Mesenchymal stem cell (in vitro differentiated cells and primary cell): ENCODE measurements around the gene TUBA4A.
A peak's percentile ranks its signal among the peaks of the same experiment; 100 is the strongest.
"Not testable (repeated sequence)": the region's sequence is repeated elsewhere in the genome, so short reads cannot be mapped to it uniquely, and the experiment has no call there.

Experiments
- DNase-seq: peaks from one replicate; pipeline ENCODE4 v3.0.0-alpha.2; 2013
- H2AFZ ChIP-seq: one replicate; pipeline ENCODE4 v1.6.1; 2013; ENCODE audit warnings: low read depth, mild to moderate bottlenecking, control low read depth, inconsistent platforms, low read length, moderate library complexity
- H2AK5ac ChIP-seq: 2 replicates; pipeline ENCODE4 v1.6.1; 2013; ENCODE audit warnings: low read length, moderate library complexity, mild to moderate bottlenecking, inconsistent platforms; ENCODE audit not compliant: severe bottlenecking
- H2BK120ac ChIP-seq: one replicate; pipeline ENCODE4 v1.6.1; 2013; ENCODE audit warnings: low read depth, mild to moderate bottlenecking, inconsistent platforms, low read length, moderate library complexity
- H2BK12ac ChIP-seq, 2 experiments: one replicate each; pipeline ENCODE4 v1.6.1; 2013; ENCODE audit warnings: inconsistent platforms in 2 of 2, low read length in 2 of 2, mild to moderate bottlenecking in 2 of 2, moderate library complexity in 2 of 2, control low read depth in 1 of 2
- H2BK15ac ChIP-seq: one replicate; pipeline ENCODE4 v1.6.1; 2013; ENCODE audit warnings: mild to moderate bottlenecking, low read depth, inconsistent platforms; ENCODE audit not compliant: poor library complexity, severe bottlenecking
- H2BK5ac ChIP-seq: 2 replicates; pipeline ENCODE4 v1.6.1; 2013; ENCODE audit warnings: low read depth, mild to moderate bottlenecking, low read length, control low read depth, inconsistent platforms; ENCODE audit not compliant: poor library complexity, severe bottlenecking
- H3K14ac ChIP-seq, 2 experiments: one replicate each; pipeline ENCODE4 v1.6.1; 2013; ENCODE audit warnings: inconsistent platforms in 2 of 2, low read length in 2 of 2, control low read depth in 1 of 2, mild to moderate bottlenecking in 1 of 2, moderate library complexity in 1 of 2
- H3K18ac ChIP-seq, 2 experiments: one replicate each; pipeline ENCODE4 v1.6.1; 2013; ENCODE audit warnings: inconsistent platforms in 2 of 2, low read length in 2 of 2, control low read depth in 1 of 2, low read depth in 1 of 2, mild to moderate bottlenecking in 1 of 2
- H3K23ac ChIP-seq, 2 experiments: one replicate each; pipeline ENCODE4 v1.6.1; 2013; ENCODE audit warnings: inconsistent platforms in 2 of 2, low read length in 2 of 2, mild to moderate bottlenecking in 2 of 2, moderate library complexity in 2 of 2, control low read depth in 1 of 2
- H3K27ac ChIP-seq: 2 replicates; pipeline ENCODE4 v1.5.1; 2013; ENCODE audit warnings: mild to moderate bottlenecking, moderate library complexity, low read length, control low read depth, inconsistent platforms; ENCODE audit not compliant: poor library complexity, severe bottlenecking
- H3K27me3 ChIP-seq, 2 experiments: 2 replicates each; pipeline versions ENCODE4 v1.6.1 to v1.7.0; 2013; ENCODE audit warnings: low read length in 2 of 2, mild to moderate bottlenecking in 2 of 2, moderate library complexity in 2 of 2, control low read depth in 1 of 2, inconsistent platforms in 1 of 2; ENCODE audit not compliant: control insufficient read depth in 1 of 2, insufficient read depth in 1 of 2
- H3K36me3 ChIP-seq, 2 experiments: 2 replicates each; pipeline versions ENCODE4 v1.6.1 to v1.7.0; 2013; ENCODE audit warnings: low read length in 2 of 2, control low read depth in 1 of 2, inconsistent platforms in 1 of 2, low read depth in 1 of 2, mild to moderate bottlenecking in 1 of 2; ENCODE audit not compliant: insufficient read depth in 2 of 2, control insufficient read depth in 1 of 2
- H3K4ac ChIP-seq, 2 experiments: one replicate each; pipeline ENCODE4 v1.6.1; 2013; ENCODE audit warnings: inconsistent platforms in 2 of 2, low read length in 2 of 2, mild to moderate bottlenecking in 2 of 2, moderate library complexity in 2 of 2, control low read depth in 1 of 2, low read depth in 1 of 2
- H3K4me1 ChIP-seq: 2 replicates; pipeline ENCODE4 v1.6.1; 2013; ENCODE audit warnings: low read depth, low read length, control low read depth; ENCODE audit not compliant: control insufficient read depth, insufficient read depth
- H3K4me2 ChIP-seq: 2 replicates; pipeline ENCODE4 v1.6.1; 2013; ENCODE audit warnings: low read length, mild to moderate bottlenecking, inconsistent platforms; ENCODE audit not compliant: poor library complexity, severe bottlenecking
- H3K4me3 ChIP-seq, 2 experiments: 2 replicates each; pipeline versions ENCODE4 v1.5.1 to v1.7.0; 2013; ENCODE audit warnings: low read length in 2 of 2, mild to moderate bottlenecking in 2 of 2, control low read depth in 1 of 2, low read depth in 1 of 2; ENCODE audit not compliant: insufficient read depth in 1 of 2
- H3K79me1 ChIP-seq: replicated peaks from 2 replicates; pipeline ENCODE4 v1.6.1; 2013; ENCODE audit warnings: mild to moderate bottlenecking, control low read depth, low read length, inconsistent platforms; ENCODE audit not compliant: poor library complexity, severe bottlenecking
- H3K9ac ChIP-seq: 2 replicates; pipeline ENCODE4 v1.7.0; 2013; ENCODE audit warnings: mild to moderate bottlenecking, low read length, moderate library complexity
- H3K9me3 ChIP-seq: 2 replicates; pipeline ENCODE4 v1.7.0; 2013; ENCODE audit warnings: mild to moderate bottlenecking, low read length; ENCODE audit not compliant: control insufficient read depth
- H4K8ac ChIP-seq: one replicate; pipeline ENCODE4 v1.6.1; 2013; ENCODE audit warnings: inconsistent platforms, mild to moderate bottlenecking, low read length, moderate library complexity
- H4K91ac ChIP-seq: one replicate; pipeline ENCODE4 v1.6.1; 2013; ENCODE audit warnings: mild to moderate bottlenecking, low read length, inconsistent platforms
- WGBS: methylation state at CpG from one replicate; pipeline ENCODE4 v1.1.7; 2013; ENCODE audit warnings: mixed read lengths; 5-methylcytosine and 5-hydroxymethylcytosine counted together

TUBA4A gene

GRCh38 chr2:219287580-219288265 is 34.0 kb upstream of the TUBA4A start:
- Histone ChIP-seq H3K27me3 (no peaks in the 10 kb centered on the region), H2BK15ac (no peak overlapping the region), H3K18ac (no peak overlapping the region), H3K4me2 (no peak overlapping the region), H3K36me3 (peaks cover 30 to 41% of the 10 kb centered on the region in 2 experiments), H3K23ac (no peak overlapping the region), H3K4ac (no peak overlapping the region), H3K9ac (peak overlapping the region; percentile 15), H3K79me1 (peaks cover 7% of the 10 kb centered on the region), H2BK120ac (no peak overlapping the region), H3K4me1 (peaks cover 19% of the 10 kb centered on the region), H3K4me3 (no peak overlapping the region), H2AK5ac (no peak overlapping the region), H2BK5ac (no peak overlapping the region), H2BK12ac (no peak overlapping the region), H4K8ac (no peak overlapping the region), H4K91ac (no peak overlapping the region), H3K9me3 (no peaks in the 10 kb centered on the region), H3K27ac (no peak overlapping the region), H3K14ac (no peak overlapping the region), H2AFZ (no peak overlapping the region)
- DNase-seq, result no peak
- WGBS, result 86% methylated on average over 10 of the region's 10 CpGs

- not testable (repeated sequence) for H3K18ac ChIP-seq, H2BK12ac ChIP-seq, H3K9me3 ChIP-seq, H4K91ac ChIP-seq, H2AFZ ChIP-seq, H3K23ac ChIP-seq, H2AK5ac ChIP-seq, H3K4me2 ChIP-seq, H3K79me1 ChIP-seq, H3K27me3 ChIP-seq, H2BK5ac ChIP-seq, H4K8ac ChIP-seq, DNase-seq, H3K14ac ChIP-seq, H3K27ac ChIP-seq, H2BK15ac ChIP-seq, H3K4ac ChIP-seq, H2BK120ac ChIP-seq
- peaks cover 36 to 42% of the 10 kb centered on the region in 2 experiments for H3K36me3 ChIP-seq
- peaks cover 19% of the 10 kb centered on the region for H3K4me1 ChIP-seq
- H3K4me3 ChIP-seq, result peak overlapping the region in 1 of 2 experiments; percentile 34
- WGBS, result over 99% methylated on average over 5 of the region's 6 CpGs
- peak overlapping the region; percentile 66 for H3K9ac ChIP-seq
Observed at GRCh38 chr2:219287116-219287440, 33.4 kb upstream of the TUBA4A start.

- H3K4me2 ChIP-seq, result no peak overlapping the region
- WGBS, result 94% methylated on average over 6 of the region's 12 CpGs
- H3K27ac ChIP-seq, result no peak overlapping the region
- no peak overlapping the region for H4K91ac ChIP-seq
- H3K4me1 ChIP-seq, result peaks cover 19% of the 10 kb centered on the region
- no peaks in the 10 kb centered on the region for H3K27me3 ChIP-seq
- no peaks in the 10 kb centered on the region for H3K9me3 ChIP-seq
- no peak overlapping the region for H2BK120ac ChIP-seq
- H2AK5ac ChIP-seq, result no peak overlapping the region
- no peak overlapping the region for H2BK15ac ChIP-seq
- H2BK5ac ChIP-seq, result no peak overlapping the region
- peak overlapping the region; percentile 66 for H3K9ac ChIP-seq
- H3K79me1 ChIP-seq, result peaks cover 7% of the 10 kb centered on the region
- H3K36me3 ChIP-seq, result peaks cover 41 to 47% of the 10 kb centered on the region in 2 experiments
- no peak overlapping the region for H4K8ac ChIP-seq
- H2BK12ac ChIP-seq, result peak overlapping the region in 1 of 2 experiments; percentile 64
- H3K4ac ChIP-seq, result no peak overlapping the region
- H2AFZ ChIP-seq, result no peak overlapping the region
- no peak overlapping the region for H3K14ac ChIP-seq
- H3K18ac ChIP-seq, result no peak overlapping the region
- no peak for DNase-seq
- H3K4me3 ChIP-seq, result peak overlapping the region in 1 of 2 experiments; percentile 34
- H3K23ac ChIP-seq, result no peak overlapping the region
Observed at GRCh38 chr2:219286436-219287115, 32.9 kb upstream of the TUBA4A start.

GRCh38 chr2:219285894-219286425 is 32.2 kb upstream of the TUBA4A start:
- no peak overlapping the region for H2BK5ac ChIP-seq
- H3K27me3 ChIP-seq, result no peaks in the 10 kb centered on the region
- H3K36me3 ChIP-seq, result peaks cover 47 to 52% of the 10 kb centered on the region in 2 experiments
- H2BK120ac ChIP-seq, result no peak overlapping the region
- peaks cover 11% of the 10 kb centered on the region for H3K79me1 ChIP-seq
- H2BK12ac ChIP-seq, result no peak overlapping the region
- WGBS, result 68% methylated on average over 13 of the region's 17 CpGs
- H3K9ac ChIP-seq, result peak overlapping the region; percentile 74
- H4K8ac ChIP-seq, result no peak overlapping the region
- H4K91ac ChIP-seq, result no peak overlapping the region
- H3K4me2 ChIP-seq, result no peak overlapping the region
- no peak overlapping the region for H3K4ac ChIP-seq
- H2BK15ac ChIP-seq, result no peak overlapping the region
- H3K4me3 ChIP-seq, result peak overlapping the region in 1 of 2 experiments; percentile 56
- H3K23ac ChIP-seq, result no peak overlapping the region
- no peaks in the 10 kb centered on the region for H3K9me3 ChIP-seq
- H2AK5ac ChIP-seq, result no peak overlapping the region
- H3K18ac ChIP-seq, result no peak overlapping the region
- no peak overlapping the region for H2AFZ ChIP-seq
- no peak for DNase-seq
- H3K4me1 ChIP-seq, result peaks cover 23% of the 10 kb centered on the region
- no peak overlapping the region for H3K14ac ChIP-seq
- H3K27ac ChIP-seq, result no peak overlapping the region
